Left ventricle myocardium inferior (tissue), 1 donor: ENCODE results near the gene RACGAP1. TPM values are rescaled to one million over a fixed set of nuclear protein-coding genes. Genes with fewer than 3 reads are reported as not detected.

Source experiments
- DNase-seq: peaks from one replicate; pipeline ENCODE4 v3.0.0-alpha.2; 2020
- H3K27ac ChIP-seq: fragments of 200-600 bp; replicated peaks from 2 replicates; pipeline ENCODE4 v1.8.0; 2021
- H3K27me3 ChIP-seq: fragments of 200-600 bp; 2 replicates; pipeline ENCODE4 v1.8.0; 2021; ENCODE audit warnings: low read depth
- H3K36me3 ChIP-seq: fragments of 200-600 bp; 2 replicates; pipeline ENCODE4 v1.8.0; 2021
- H3K4me1 ChIP-seq: fragments of 200-600 bp; 2 replicates; pipeline ENCODE4 v1.8.0; 2021
- H3K4me3 ChIP-seq: fragments of 200-600 bp; 2 replicates; pipeline ENCODE4 v1.8.0; 2021; ENCODE audit warnings: mild to moderate bottlenecking, moderate library complexity
- H3K9me3 ChIP-seq: fragments of 200-600 bp; replicated peaks from 2 replicates; pipeline ENCODE4 v1.8.0; 2021
- CTCF ChIP-seq: fragments of 200-600 bp; IDR thresholded peaks from 2 replicates; pipeline ENCODE4 v1.8.0; 2021; ENCODE audit warnings: antibody characterized with exemption, mild to moderate bottlenecking, borderline replicate concordance
- intact Hi-C: fragments of 100-400 bp; cut with micrococcal nuclease; formaldehyde crosslinking; loops from one replicate; pipeline ENCODE4 v1.11.0; 2022
- total RNA-seq: library from RNA; stranded (reverse); fragmentation: NEBNext Ultra II Directional; extraction: Animal tissue kit (Norgen Biotek cat#: 25700); gene quantifications from one replicate; pipeline ENCODE4 v1.2.1, GENCODE V29; 2021
- donor health status: DM: no; HTN: yes; CAD: no; lungs with severe emphysema.

Gene RACGAP1
- total RNA-seq, 1 donor from 2014 or later: 5.4 TPM

- Histone ChIP-seq H3K4me3 (no peak overlapping the region), H3K27me3 (peaks cover 8% of the 10 kb centered on the region), H3K27ac (no peak overlapping the region), H3K9me3 (no peaks in the 10 kb centered on the region), H3K36me3 (no peaks in the 10 kb centered on the region), H3K4me1 (no peaks in the 10 kb centered on the region)
- intact Hi-C loops: loop anchor here (10.0 kb wide), 1 partner anchor 75 kb away; no protein-coding TSS in a partner anchor
- no peak for DNase-seq
- no peak for TF ChIP-seq CTCF
Observed at GRCh38 chr12:49939707-49940106, 85.6 kb downstream of the RACGAP1 start.

- DNase-seq: no peak
Observed at GRCh38 chr12:49939307-49939706, 86.0 kb downstream of the RACGAP1 start.

More at GRCh38 chr12:49939307-49939706, 86.0 kb downstream of the RACGAP1 start:
- Histone ChIP-seq H3K36me3 (no peaks in the 10 kb centered on the region), H3K27ac (no peak overlapping the region), H3K4me3 (no peak overlapping the region), H3K27me3 (peaks cover 8% of the 10 kb centered on the region), H3K4me1 (no peaks in the 10 kb centered on the region), H3K9me3 (no peaks in the 10 kb centered on the region)
- intact Hi-C loops: no loop called here
- no peak for TF ChIP-seq CTCF

Other genes starting within 250 kb of the RACGAP1 start
- 25.5 TPM for gene NCKAP5L, start 197.1 kb downstream of the RACGAP1 start, total RNA-seq
- 2.9 TPM for gene BCDIN3D, start 182.4 kb downstream of the RACGAP1 start, total RNA-seq
- 7.4 TPM for gene FAIM2, start 121.6 kb downstream of the RACGAP1 start, total RNA-seq
- not detected for gene AQP2, start 74.8 kb downstream of the RACGAP1 start, total RNA-seq
- 0.41 TPM for gene AQP5, start 63.6 kb downstream of the RACGAP1 start, total RNA-seq
- gene AQP6, start 52.5 kb downstream of the RACGAP1 start, total RNA-seq: not detected
- 0.96 TPM for gene ASIC1, start 32.1 kb upstream of the RACGAP1 start, total RNA-seq
- gene SMARCD1, start 59.8 kb upstream of the RACGAP1 start, total RNA-seq: 15.4 TPM
- gene GPD1, start 78.5 kb upstream of the RACGAP1 start, total RNA-seq: 9.0 TPM
- 195 TPM for gene COX14, start 86.7 kb upstream of the RACGAP1 start, total RNA-seq
- gene CERS5, start 141.9 kb upstream of the RACGAP1 start, total RNA-seq: 7.6 TPM